Mesenchymal stem cell (in vitro differentiated cells and primary cell): ENCODE results near the gene ROBO1.
"Not testable (repeated sequence)": the region's sequence is repeated elsewhere in the genome, so short reads cannot be mapped to it uniquely, and the experiment has no call there.

Experiments
- DNase-seq: peaks from one replicate; pipeline ENCODE4 v3.0.0-alpha.2; 2013
- H2AFZ ChIP-seq: one replicate; pipeline ENCODE4 v1.6.1; 2013; ENCODE audit warnings: low read depth, mild to moderate bottlenecking, control low read depth, inconsistent platforms, low read length, moderate library complexity
- H2AK5ac ChIP-seq: 2 replicates; pipeline ENCODE4 v1.6.1; 2013; ENCODE audit warnings: low read length, moderate library complexity, mild to moderate bottlenecking, inconsistent platforms; ENCODE audit not compliant: severe bottlenecking
- H2BK120ac ChIP-seq: one replicate; pipeline ENCODE4 v1.6.1; 2013; ENCODE audit warnings: low read depth, mild to moderate bottlenecking, inconsistent platforms, low read length, moderate library complexity
- H2BK12ac ChIP-seq, 2 experiments: one replicate each; pipeline ENCODE4 v1.6.1; 2013; ENCODE audit warnings: inconsistent platforms in 2 of 2, low read length in 2 of 2, mild to moderate bottlenecking in 2 of 2, moderate library complexity in 2 of 2, control low read depth in 1 of 2
- H2BK15ac ChIP-seq: one replicate; pipeline ENCODE4 v1.6.1; 2013; ENCODE audit warnings: mild to moderate bottlenecking, low read depth, inconsistent platforms; ENCODE audit not compliant: poor library complexity, severe bottlenecking
- H2BK5ac ChIP-seq: 2 replicates; pipeline ENCODE4 v1.6.1; 2013; ENCODE audit warnings: low read depth, mild to moderate bottlenecking, low read length, control low read depth, inconsistent platforms; ENCODE audit not compliant: poor library complexity, severe bottlenecking
- H3K14ac ChIP-seq, 2 experiments: one replicate each; pipeline ENCODE4 v1.6.1; 2013; ENCODE audit warnings: inconsistent platforms in 2 of 2, low read length in 2 of 2, control low read depth in 1 of 2, mild to moderate bottlenecking in 1 of 2, moderate library complexity in 1 of 2
- H3K18ac ChIP-seq, 2 experiments: one replicate each; pipeline ENCODE4 v1.6.1; 2013; ENCODE audit warnings: inconsistent platforms in 2 of 2, low read length in 2 of 2, control low read depth in 1 of 2, low read depth in 1 of 2, mild to moderate bottlenecking in 1 of 2
- H3K23ac ChIP-seq, 2 experiments: one replicate each; pipeline ENCODE4 v1.6.1; 2013; ENCODE audit warnings: inconsistent platforms in 2 of 2, low read length in 2 of 2, mild to moderate bottlenecking in 2 of 2, moderate library complexity in 2 of 2, control low read depth in 1 of 2
- H3K27ac ChIP-seq: 2 replicates; pipeline ENCODE4 v1.5.1; 2013; ENCODE audit warnings: mild to moderate bottlenecking, moderate library complexity, low read length, control low read depth, inconsistent platforms; ENCODE audit not compliant: poor library complexity, severe bottlenecking
- H3K27me3 ChIP-seq, 2 experiments: 2 replicates each; pipeline versions ENCODE4 v1.6.1 to v1.7.0; 2013; ENCODE audit warnings: low read length in 2 of 2, mild to moderate bottlenecking in 2 of 2, moderate library complexity in 2 of 2, control low read depth in 1 of 2, inconsistent platforms in 1 of 2; ENCODE audit not compliant: control insufficient read depth in 1 of 2, insufficient read depth in 1 of 2
- H3K36me3 ChIP-seq, 2 experiments: 2 replicates each; pipeline versions ENCODE4 v1.6.1 to v1.7.0; 2013; ENCODE audit warnings: low read length in 2 of 2, control low read depth in 1 of 2, inconsistent platforms in 1 of 2, low read depth in 1 of 2, mild to moderate bottlenecking in 1 of 2; ENCODE audit not compliant: insufficient read depth in 2 of 2, control insufficient read depth in 1 of 2
- H3K4ac ChIP-seq, 2 experiments: one replicate each; pipeline ENCODE4 v1.6.1; 2013; ENCODE audit warnings: inconsistent platforms in 2 of 2, low read length in 2 of 2, mild to moderate bottlenecking in 2 of 2, moderate library complexity in 2 of 2, control low read depth in 1 of 2, low read depth in 1 of 2
- H3K4me1 ChIP-seq: 2 replicates; pipeline ENCODE4 v1.6.1; 2013; ENCODE audit warnings: low read depth, low read length, control low read depth; ENCODE audit not compliant: control insufficient read depth, insufficient read depth
- H3K4me2 ChIP-seq: 2 replicates; pipeline ENCODE4 v1.6.1; 2013; ENCODE audit warnings: low read length, mild to moderate bottlenecking, inconsistent platforms; ENCODE audit not compliant: poor library complexity, severe bottlenecking
- H3K4me3 ChIP-seq, 2 experiments: 2 replicates each; pipeline versions ENCODE4 v1.5.1 to v1.7.0; 2013; ENCODE audit warnings: low read length in 2 of 2, mild to moderate bottlenecking in 2 of 2, control low read depth in 1 of 2, low read depth in 1 of 2; ENCODE audit not compliant: insufficient read depth in 1 of 2
- H3K79me1 ChIP-seq: replicated peaks from 2 replicates; pipeline ENCODE4 v1.6.1; 2013; ENCODE audit warnings: mild to moderate bottlenecking, control low read depth, low read length, inconsistent platforms; ENCODE audit not compliant: poor library complexity, severe bottlenecking
- H3K9ac ChIP-seq: 2 replicates; pipeline ENCODE4 v1.7.0; 2013; ENCODE audit warnings: mild to moderate bottlenecking, low read length, moderate library complexity
- H3K9me3 ChIP-seq: 2 replicates; pipeline ENCODE4 v1.7.0; 2013; ENCODE audit warnings: mild to moderate bottlenecking, low read length; ENCODE audit not compliant: control insufficient read depth
- H4K8ac ChIP-seq: one replicate; pipeline ENCODE4 v1.6.1; 2013; ENCODE audit warnings: inconsistent platforms, mild to moderate bottlenecking, low read length, moderate library complexity
- H4K91ac ChIP-seq: one replicate; pipeline ENCODE4 v1.6.1; 2013; ENCODE audit warnings: mild to moderate bottlenecking, low read length, inconsistent platforms
- WGBS: methylation state at CpG from one replicate; pipeline ENCODE4 v1.1.7; 2013; ENCODE audit warnings: mixed read lengths; 5-methylcytosine and 5-hydroxymethylcytosine counted together

Gene ROBO1

DNA sequence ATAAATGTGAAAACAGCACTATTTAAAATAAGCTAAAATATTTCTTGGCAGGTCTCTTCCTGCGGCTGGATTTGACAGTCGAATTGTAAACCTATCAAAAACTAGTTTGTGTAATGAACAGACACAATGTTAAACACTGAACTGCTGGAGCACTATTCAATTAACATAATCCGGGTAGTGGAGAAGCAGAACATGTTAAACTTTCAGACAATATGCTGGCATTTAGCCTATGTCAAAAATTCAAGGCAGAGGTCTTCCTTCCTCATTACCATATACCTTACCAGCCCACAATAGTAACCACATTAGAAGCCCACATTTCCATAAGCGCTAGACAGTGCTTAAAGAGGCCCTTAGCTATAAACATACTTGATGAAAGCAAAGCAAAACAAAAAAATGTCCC is 1042.9 kb downstream of the ROBO1 start:
- Histone ChIP-seq H3K9me3 (no peaks in the 10 kb centered on the region), H3K9ac (no peak overlapping the region), H3K4me3 (no peak overlapping the region), H2BK120ac (no peak overlapping the region), H3K27ac (no peak overlapping the region), H4K91ac (no peak overlapping the region), H3K27me3 (no peaks in the 10 kb centered on the region), H3K4me2 (no peak overlapping the region), H2BK15ac (no peak overlapping the region), H3K79me1 (no peaks in the 10 kb centered on the region), H3K14ac (no peak overlapping the region), H2BK12ac (no peak overlapping the region), H2AK5ac (no peak overlapping the region), H3K4me1 (no peaks in the 10 kb centered on the region), H4K8ac (no peak overlapping the region), H2BK5ac (no peak overlapping the region), H3K4ac (no peak overlapping the region), H3K23ac (no peak overlapping the region), H2AFZ (no peak overlapping the region), H3K18ac (no peak overlapping the region), H3K36me3 (no peaks in the 10 kb centered on the region)
- peak; percentile 13 for DNase-seq
- 83% methylated on average over 4 of the region's 4 CpGs for WGBS

DNA sequence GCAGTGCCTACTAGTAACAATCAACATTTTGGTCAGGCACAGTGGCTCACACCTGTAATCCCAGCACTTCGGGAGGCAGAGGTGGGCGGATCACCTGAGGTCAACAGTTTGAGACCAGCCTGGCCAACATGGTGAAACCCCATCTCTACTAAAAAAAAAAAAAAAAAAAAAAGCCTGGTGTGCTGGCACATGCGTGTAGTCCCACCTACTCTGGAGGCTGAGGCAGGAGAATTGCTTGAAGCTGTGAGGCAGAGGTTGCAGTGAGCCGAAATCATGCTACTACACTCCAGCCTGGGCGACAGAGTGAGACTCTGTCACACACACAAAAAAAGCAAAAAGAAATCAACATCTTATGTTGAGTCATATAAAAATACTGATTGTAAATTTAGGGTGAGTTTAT is 1043.4 kb downstream of the ROBO1 start:
- H3K4me2 ChIP-seq, H2AFZ ChIP-seq, H2BK15ac ChIP-seq, H3K9me3 ChIP-seq, H3K36me3 ChIP-seq, H3K79me1 ChIP-seq, H3K4me3 ChIP-seq, H2BK12ac ChIP-seq, H3K18ac ChIP-seq, H2AK5ac ChIP-seq, H3K4me1 ChIP-seq, H2BK120ac ChIP-seq, H3K4ac ChIP-seq, H4K91ac ChIP-seq, H3K9ac ChIP-seq, H2BK5ac ChIP-seq, H4K8ac ChIP-seq, H3K27ac ChIP-seq, H3K14ac ChIP-seq, H3K23ac ChIP-seq, H3K27me3 ChIP-seq, DNase-seq: not testable (repeated sequence)
- WGBS, result 100% methylated on average over 3 of the region's 5 CpGs

DNA sequence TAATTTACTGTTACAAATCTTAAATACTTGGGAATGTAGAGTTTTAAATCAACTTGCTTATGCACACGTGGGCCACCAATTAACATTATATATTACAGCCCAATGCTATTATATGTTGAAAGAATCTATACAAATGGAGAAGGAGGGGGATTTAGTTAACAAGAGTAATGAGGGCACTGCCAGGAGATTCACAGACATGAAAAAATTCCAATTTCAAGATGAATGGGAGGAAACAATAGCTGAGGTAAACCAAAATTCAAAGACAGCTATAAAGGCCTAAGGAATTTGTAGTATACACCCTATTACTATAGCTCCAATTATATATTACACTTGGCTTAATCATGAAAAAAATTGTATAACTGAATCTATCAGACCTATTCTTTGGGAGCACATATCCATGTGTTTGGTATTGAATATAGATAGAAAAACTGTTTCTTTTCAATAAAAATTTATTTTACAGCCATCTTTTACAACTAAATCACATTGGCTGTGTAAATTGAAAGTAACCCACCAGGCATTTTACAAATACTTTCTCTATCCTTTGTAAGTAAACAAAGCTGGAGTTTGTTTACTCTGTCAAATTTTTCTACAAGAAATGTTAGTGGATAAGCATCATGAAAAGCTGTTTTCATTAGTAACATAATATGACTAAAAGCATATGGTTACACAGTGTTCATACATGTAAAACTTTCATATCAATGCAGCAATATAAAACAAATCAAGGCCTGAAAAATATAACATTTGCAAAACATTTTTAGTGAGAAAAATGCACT is 1045.8 kb downstream of the ROBO1 start:
- no peak overlapping the region for H3K27ac ChIP-seq
- no peak overlapping the region for H3K14ac ChIP-seq
- no peak overlapping the region for H4K91ac ChIP-seq
- no peak overlapping the region for H2AFZ ChIP-seq
- no peaks in the 10 kb centered on the region for H3K27me3 ChIP-seq
- no peak overlapping the region for H2AK5ac ChIP-seq
- H4K8ac ChIP-seq, result no peak overlapping the region
- H2BK120ac ChIP-seq, result no peak overlapping the region
- DNase-seq, result peak; percentile 40
- H2BK5ac ChIP-seq, result no peak overlapping the region
- H3K4me3 ChIP-seq, result no peak overlapping the region
- no peak overlapping the region for H3K18ac ChIP-seq
- no peak overlapping the region for H3K4me2 ChIP-seq
- no peak overlapping the region for H3K4ac ChIP-seq
- no peak overlapping the region for H3K9ac ChIP-seq
- peaks cover 0 to 1% of the 10 kb centered on the region in 2 experiments for H3K36me3 ChIP-seq
- H3K9me3 ChIP-seq, result no peaks in the 10 kb centered on the region
- no peak overlapping the region for H2BK15ac ChIP-seq
- WGBS, result no CpG with 5 or more reads among the region's 1 CpG
- no peak overlapping the region for H3K23ac ChIP-seq
- no peaks in the 10 kb centered on the region for H3K4me1 ChIP-seq
- H2BK12ac ChIP-seq, result no peak overlapping the region
- H3K79me1 ChIP-seq, result no peaks in the 10 kb centered on the region

DNA sequence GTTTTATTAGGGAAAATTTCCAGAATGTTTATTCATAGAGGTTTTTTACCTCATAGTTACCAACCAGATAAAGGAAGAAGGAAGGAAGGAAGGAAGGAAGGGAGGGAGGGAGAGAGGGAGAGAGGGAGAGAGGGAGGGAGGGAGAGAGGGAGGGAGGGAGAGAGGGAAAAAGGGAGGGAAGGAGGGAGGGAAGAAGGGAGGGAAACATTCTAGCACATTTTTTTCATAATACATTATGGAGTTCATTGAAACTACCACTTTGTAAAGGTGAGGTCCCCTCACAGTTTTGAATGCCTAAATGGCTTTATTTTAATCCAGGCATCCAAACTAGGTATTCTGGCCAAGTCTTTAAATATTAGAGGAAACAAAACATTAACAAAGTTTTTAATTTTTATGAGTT is 1049.1 kb downstream of the ROBO1 start:
- Histone ChIP-seq H2BK12ac (no peak overlapping the region), H2AFZ (no peak overlapping the region), H3K36me3 (peaks cover 0 to 3% of the 10 kb centered on the region in 2 experiments), H3K14ac (no peak overlapping the region), H2BK5ac (no peak overlapping the region), H2BK15ac (no peak overlapping the region), H3K4me3 (no peak overlapping the region), H4K8ac (no peak overlapping the region), H3K4me1 (no peaks in the 10 kb centered on the region), H2BK120ac (no peak overlapping the region), H3K9me3 (no peaks in the 10 kb centered on the region), H3K9ac (no peak overlapping the region), H3K27me3 (no peaks in the 10 kb centered on the region), H3K4me2 (no peak overlapping the region), H3K79me1 (no peaks in the 10 kb centered on the region), H3K4ac (no peak overlapping the region), H3K27ac (no peak overlapping the region), H4K91ac (no peak overlapping the region), H3K23ac (no peak overlapping the region), H3K18ac (no peak overlapping the region), H2AK5ac (no peak overlapping the region)
- DNase-seq, result no peak
